Hippocampal formation (tissue), 2 donors: ENCODE measurements around the gene POMZP3.
"Not testable (repeated sequence)": the region's sequence is repeated elsewhere in the genome, so short reads cannot be mapped to it uniquely, and the experiment has no call there.

Experiments
- DNase-seq, 2 donors: peaks; one replicate each; lab custom pipeline; 2025; lab: John Stamatoyannopoulos, UW

The POMZP3 gene

GRCh38 chr7:76586585-76587315 is 40.3 kb downstream of the POMZP3 start:
- DNase-seq: not testable (repeated sequence)

DNA sequence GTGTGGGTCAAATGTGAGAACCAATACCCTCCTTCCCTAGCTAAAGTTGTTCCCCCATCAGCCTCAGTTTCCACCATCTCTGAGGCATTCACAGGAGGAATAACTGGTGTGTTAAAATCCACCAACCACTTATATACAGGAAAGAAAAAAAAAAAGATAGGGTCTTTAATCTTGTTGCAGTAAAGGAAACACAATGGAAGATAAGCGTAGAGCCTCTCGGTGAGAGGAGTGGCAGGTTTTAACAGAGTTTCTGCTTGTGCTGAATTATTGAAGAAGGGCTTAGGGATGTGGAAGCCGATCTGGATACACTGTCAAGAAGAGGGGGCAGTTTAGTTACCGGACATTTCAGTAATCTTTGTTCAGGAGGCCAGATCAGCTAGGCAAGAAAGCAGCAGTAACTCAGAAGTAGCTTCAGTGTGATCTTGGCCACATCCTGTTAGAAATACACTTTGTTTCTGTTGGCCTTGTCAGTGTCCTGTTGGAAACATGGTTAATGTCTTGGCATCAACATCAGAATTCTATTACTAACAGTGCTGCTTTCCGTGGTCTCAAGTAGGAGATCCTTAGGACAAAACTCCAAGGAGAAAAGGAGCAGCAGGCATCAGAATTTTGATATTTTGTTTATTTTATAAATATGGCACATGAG is 43.3 kb downstream of the POMZP3 start:
- DNase-seq: not testable (repeated sequence)

- DNase-seq: peak in 1 of 2 donors; percentile 24
These were observed 44.0 kb downstream of the POMZP3 start for GRCh38 chr7:76582848-76583631.

- DNase-seq: not testable (repeated sequence)
These were observed 51.0 kb downstream of the POMZP3 start for GRCh38 chr7:76575919-76576655.

DNA sequence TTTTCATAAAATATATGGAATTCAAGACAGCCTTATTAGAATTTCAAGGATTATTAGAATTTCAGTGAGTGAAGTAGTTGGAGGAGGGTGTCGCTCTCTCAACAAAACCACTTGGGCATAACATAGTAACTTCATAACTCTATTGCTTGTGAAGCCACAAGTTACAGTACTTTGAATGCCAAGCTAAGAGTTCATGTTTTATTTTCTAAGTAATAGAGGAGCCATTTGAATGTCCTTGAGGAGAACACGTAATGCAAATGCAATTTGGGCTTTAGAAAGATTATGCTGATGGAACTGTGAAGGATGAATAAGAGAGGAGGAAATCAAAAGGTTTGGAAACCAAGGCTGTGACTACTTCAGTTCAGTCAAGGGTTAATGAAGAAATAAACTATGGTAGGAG is 51.6 kb downstream of the POMZP3 start:
- DNase-seq: not testable (repeated sequence)

DNA sequence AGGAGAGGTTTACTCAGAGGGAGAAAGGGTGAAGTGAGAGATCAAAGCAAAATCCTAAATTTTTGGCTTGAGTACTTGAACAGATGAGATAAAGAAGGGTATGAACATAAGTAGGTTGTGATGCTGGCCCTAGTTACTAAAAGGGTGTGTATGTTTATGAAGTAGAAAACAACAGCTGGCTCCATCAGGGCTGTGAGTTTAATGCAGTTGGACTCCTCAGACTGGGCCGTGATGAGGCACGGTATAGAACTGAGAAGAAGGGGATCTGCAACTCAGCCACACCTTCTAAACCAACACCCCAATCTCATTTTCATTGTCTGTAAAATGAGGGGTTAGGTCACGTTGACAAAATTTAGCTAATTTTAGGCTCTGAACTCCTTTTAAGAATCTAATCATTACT is 54.8 kb downstream of the POMZP3 start:
- DNase-seq: not testable (repeated sequence)

DNA sequence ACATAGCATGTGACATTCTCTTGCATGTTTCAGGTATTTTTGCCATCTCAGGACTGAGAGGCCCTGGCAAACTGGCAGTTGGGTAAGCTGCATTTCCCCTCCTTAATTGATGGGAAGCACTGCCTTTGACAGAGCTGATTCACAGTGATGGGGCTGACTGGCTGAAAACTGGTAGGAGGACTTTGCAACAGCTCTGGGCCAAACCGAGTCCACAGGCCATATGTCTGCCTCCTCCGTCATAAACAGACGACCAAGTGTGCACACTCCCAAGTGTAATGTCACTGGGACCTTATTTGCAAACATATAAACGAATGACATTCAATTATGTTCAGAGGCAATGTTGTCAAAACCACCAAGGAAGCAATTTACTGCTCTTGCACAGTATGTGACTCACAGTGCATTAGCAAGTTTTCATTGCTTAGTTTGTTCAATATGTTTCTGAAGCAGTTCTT is 56.7 kb downstream of the POMZP3 start:
- DNase-seq: not testable (repeated sequence)

- not testable (repeated sequence) for DNase-seq
These were observed 58.3 kb downstream of the POMZP3 start for GRCh38 chr7:76568742-76569141.

GRCh38 chr7:76567753-76568152 is 59.3 kb downstream of the POMZP3 start:
- not testable (repeated sequence) for DNase-seq

GRCh38 chr7:76567311-76567710 is 59.8 kb downstream of the POMZP3 start:
- not testable (repeated sequence) for DNase-seq

DNA sequence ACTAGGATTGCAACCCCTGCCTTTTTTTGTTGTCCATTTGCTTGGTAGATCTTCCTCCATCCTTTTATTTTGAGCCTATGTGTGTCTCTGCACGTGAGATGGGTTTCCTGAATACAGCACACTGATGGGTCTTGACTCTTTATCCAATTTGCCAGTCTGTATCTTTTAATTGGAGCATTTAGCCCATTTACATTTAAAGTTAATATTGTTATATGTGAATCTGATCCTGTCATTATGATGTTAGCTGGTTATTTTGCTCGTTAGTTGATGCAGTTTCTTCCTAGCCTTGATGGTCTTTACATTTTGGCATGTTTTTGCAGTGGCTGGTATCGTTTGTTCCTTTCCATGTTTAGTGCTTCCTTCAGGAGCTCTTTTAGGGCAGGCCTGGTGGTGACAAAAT is 62.1 kb downstream of the POMZP3 start:
- DNase-seq: not testable (repeated sequence)

DNA sequence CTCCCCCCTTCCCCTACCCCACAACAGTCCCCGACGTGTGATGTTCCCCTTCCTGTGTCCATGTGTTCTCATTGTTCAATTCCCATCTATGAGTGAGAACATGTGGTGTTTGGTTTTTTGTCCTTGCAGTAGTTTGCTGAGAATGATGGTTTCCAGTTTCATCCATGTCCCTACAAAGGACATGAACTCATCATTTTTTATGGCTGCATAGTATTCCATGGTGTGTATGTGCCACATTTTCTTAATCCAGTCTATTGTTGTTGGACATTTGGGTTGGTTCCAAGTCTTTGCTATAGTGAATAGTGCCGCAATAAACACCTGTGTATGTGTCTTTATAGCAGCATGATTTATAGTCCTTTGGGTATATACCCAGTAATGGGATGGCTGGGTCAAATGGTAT is 65.7 kb downstream of the POMZP3 start:
- DNase-seq: not testable (repeated sequence)

DNA sequence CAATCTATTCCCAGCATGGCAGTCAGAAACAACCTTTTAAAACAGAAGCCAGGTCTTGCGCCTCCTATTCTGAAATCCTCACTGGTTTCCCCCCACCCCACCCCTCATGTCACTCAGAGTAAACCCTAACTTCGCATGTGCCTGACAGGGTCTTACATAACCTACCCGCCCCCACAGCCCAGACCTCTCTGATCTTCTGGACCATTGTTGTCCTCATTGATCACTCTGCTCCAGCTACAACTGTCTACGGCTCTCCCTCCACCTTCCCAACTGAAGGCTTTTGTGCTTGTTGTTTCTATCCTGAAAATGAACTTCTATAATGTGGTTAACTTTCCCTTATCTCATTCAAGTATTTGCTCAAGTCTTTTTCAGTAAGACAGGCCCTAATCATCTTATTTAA is 66.9 kb downstream of the POMZP3 start:
- DNase-seq: not testable (repeated sequence)
